Renal cortical epithelial cell (primary cell): Measurements from ENCODE around the gene EEF2KMT. TPM values are rescaled to one million over a fixed set of nuclear protein-coding genes. Genes with fewer than 3 reads are reported as not detected.
"Not testable (repeated sequence)": the region's sequence is repeated elsewhere in the genome, so short reads cannot be mapped to it uniquely, and the experiment has no call there.

Source experiments
- DNase-seq: peaks from one replicate; pipeline ENCODE4 v3.0.0-alpha.2; 2011; ENCODE audit warnings: low read depth
- total RNA-seq: library from RNA; depleted of rRNA; stranded (reverse); fragments of >200 nt; gene quantifications from 2 replicates; pipeline ENCODE4 v1.2.3, GENCODE V29; 2014

Gene EEF2KMT
- total RNA-seq, 1 donor from 2014 or later, result 13.9 TPM

GRCh38 chr16:5070431-5071186, 27.0 kb downstream of the EEF2KMT start:
- no peak for DNase-seq

DNA sequence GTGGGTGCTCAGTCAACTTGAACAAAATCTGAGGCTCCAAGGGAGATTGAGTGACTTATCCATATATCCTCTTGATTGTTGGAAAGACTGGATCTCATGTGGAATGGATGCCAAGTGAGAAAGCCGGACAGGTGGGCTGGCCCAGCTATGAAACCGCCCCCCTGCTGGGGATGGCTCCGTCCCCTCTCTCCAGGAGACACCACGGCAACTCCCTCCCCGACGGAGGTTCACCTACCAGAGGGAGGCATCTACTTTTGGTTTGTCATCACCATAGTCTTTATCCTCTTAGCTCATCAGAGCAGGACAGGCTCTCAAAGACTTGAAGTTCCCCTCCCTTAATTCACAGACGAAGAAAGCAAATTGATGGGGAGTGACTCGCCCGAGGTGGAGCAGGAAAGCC, 27.7 kb downstream of the EEF2KMT start:
- DNase-seq, result no peak

- no peak for DNase-seq
These were observed 28.5 kb downstream of the EEF2KMT start for GRCh38 chr16:5069048-5069447.

GRCh38 chr16:5066511-5066910, 31.1 kb downstream of the EEF2KMT start:
- no peak for DNase-seq

DNA sequence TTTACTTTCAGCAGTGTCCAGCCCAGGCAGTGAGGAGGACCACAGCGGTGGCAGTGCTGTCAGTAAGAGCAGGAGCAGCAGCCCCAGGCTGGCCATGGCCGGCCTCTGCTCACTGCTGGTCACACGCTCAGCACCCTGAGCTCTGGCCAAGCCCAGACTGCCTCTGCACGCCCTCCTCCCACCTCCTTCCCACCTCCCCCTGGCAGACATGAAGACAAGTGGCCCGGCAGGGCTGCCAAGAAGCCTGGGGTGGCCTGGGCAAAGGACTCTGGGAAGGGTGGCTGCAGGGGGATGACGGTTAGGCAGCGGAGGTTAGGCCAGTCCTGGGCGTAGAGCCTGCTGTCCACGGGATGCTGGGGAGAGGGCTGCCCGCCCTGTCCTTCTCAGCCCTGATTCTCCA, 31.8 kb downstream of the EEF2KMT start, which contains the start of gene C16orf89:
C16orf89 (minus strand) TSS at position 144 of the 400 bp plus-strand sequence; CDS start at position 96, 48 bp downstream.
- DNase-seq, result no peak

GRCh38 chr16:5065326-5065725, 32.3 kb downstream of the EEF2KMT start:
- no peak for DNase-seq

DNA sequence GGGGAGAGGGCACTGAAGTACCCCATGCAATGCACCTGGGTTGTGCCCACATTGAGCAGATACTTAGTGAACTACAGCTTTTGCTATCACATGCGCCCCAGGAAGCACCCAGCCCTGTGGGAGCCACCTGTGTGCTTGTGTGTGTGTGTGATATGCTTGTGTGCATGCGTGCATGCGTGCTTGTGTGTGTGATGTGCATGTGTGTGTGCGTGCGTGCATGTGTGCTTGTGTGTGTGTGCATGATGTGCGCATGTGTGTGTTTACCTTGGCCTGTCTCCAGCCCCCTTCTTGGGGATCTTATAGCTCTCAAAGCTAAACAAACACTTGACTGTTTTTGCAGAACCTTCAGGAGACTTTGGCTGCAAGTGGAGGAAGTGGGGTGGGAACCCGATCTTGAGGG, 32.7 kb downstream of the EEF2KMT start:
- DNase-seq, result no peak

DNA sequence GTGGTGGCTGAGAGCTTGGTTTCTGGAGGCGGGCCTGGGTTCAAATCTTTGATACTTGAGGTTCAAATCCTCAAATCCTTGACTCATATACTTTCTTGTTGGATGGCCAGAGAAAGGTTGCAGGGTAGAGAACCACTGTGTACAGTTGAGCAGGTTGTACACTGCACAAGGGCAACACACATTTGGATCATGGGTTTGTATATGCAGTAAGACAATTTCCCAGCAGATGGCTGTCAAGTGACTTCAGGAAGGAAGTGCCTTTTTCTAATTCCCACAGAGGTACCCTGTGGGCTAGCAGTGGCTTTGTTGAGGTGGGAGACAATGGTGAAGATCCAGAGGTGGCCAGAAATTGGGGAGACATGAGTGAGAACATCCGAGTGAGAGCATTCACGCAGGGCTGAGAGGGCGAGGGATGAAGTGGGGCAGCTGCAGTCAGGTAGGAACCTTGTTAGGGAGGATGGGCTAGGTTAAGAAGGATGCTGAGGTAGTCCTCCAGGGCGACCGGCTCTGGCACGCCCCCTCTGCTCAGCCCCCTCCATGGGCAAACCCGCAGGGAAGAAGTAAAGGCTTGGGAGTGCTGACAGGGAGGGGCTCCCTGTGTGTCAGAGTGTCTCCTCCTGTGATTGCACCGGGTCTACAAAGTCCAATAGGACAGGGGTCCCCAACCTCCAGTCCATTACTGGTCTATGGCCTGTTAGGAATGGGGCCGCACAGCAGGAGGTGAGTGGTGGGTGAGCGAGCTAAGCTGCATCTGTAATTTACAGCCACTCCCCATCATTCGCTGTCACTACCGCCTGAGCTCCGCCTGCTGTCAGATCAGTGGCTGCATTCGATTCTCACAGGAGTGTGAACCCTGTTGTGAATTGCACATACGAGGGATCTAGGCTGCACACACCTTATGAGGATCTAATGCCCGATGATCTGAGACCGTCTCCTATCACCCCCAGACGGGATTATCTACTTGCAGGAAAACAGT, 34.5 kb downstream of the EEF2KMT start:
- DNase-seq, result no peak

GRCh38 chr16:5062051-5062450, 35.5 kb downstream of the EEF2KMT start:
- DNase-seq, result no peak

DNA sequence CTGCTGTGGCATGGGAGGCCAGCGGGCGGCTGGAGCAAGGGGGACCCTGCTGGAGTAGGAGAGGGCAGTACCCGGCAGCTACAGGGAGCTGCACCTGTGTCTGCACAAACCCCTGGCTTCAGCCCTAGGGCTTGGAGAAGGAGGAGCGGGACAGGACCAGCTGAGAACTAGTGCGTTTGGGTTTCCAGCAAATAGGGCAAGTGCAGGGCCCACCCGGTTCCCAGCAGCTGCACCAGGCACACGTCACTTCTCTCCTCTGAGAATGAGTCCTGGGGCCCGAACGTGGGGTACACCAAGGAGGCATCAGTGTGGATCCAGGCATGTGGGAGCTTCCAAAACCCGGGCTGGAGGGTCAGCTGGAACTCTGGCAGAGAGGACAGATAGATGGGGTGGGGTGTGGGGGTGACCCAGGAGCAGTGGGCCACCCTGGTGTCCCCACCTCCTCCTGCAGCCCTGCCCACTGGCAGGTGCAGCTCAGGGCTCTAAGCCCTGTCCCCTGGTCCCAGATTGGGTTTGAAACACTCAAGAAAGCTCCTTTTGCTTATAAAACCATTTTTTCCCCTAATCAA, 37.4 kb downstream of the EEF2KMT start:
- no peak for DNase-seq

GRCh38 chr16:5059386-5060072, 38.1 kb downstream of the EEF2KMT start:
- DNase-seq, result no peak

- DNase-seq, result no peak
These were observed 39.1 kb downstream of the EEF2KMT start for GRCh38 chr16:5058476-5058875.

GRCh38 chr16:5056352-5056751, 41.2 kb downstream of the EEF2KMT start:
- DNase-seq, result no peak

DNA sequence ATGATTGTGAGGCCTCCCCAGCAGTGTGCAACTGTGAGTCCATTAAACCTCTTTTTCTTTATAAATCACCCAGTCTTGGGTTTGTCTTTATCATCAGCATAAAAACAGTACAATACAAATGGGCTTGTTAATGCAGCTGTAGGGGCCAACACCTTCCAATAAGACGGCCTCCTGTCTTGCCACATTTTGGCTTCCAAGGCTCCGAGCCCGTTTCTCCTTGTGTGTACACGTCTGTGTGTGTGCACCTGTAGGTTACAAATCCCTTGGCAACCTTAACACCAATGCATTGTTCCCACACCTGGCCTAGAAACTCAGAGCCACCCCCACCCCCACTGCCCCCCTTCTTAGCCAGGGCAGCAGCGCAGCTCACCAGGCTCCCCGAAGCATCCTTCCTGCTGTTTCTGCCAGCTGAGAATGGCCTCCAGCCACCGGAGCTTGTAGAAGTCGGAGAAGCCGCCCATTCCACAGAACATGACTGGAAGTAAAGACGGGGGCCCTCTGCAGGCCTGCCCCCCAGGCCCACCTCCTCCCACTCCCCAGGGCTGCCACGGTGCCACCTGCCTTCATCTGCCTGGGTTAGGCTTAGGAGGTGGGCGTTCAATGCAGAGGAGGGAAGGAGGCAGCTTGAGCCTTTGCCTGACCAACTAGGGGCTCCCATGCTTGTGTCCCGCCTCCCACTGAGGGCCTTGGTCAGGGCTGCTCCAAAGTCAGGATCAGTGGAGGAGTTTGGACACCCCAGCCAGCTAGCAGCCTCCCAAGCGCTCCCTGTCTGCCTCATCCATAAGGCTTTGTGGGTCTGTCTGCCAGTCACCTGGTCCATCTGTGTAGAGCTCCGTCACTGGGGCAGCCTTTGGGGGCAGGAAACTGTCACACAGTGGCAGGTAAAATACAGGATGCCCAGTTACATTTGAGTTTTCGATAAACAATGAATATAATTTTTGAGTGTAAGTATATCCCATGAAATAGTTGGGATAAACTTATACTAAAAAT, 42.4 kb downstream of the EEF2KMT start:
- no peak for DNase-seq

DNA sequence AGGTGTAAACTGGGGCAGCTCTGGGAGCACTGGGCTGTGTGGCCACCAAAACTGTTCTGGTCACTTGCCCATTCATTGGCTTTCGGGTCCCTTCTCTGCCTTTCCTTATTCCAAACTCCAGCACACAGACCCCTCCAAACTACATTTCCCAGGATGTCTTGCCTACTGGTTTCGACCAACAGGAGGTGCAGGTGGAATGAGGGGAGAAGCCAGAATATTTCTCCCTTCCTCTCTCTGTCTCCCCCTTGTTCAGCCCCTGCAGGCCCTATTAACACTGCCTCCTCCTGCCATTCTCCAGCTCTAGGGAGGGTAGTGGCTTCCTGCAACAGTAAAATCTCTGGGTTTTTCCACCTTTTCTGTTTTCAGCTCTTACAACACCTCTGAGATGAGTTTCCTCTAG, 50.7 kb downstream of the EEF2KMT start:
- no peak for DNase-seq

DNA sequence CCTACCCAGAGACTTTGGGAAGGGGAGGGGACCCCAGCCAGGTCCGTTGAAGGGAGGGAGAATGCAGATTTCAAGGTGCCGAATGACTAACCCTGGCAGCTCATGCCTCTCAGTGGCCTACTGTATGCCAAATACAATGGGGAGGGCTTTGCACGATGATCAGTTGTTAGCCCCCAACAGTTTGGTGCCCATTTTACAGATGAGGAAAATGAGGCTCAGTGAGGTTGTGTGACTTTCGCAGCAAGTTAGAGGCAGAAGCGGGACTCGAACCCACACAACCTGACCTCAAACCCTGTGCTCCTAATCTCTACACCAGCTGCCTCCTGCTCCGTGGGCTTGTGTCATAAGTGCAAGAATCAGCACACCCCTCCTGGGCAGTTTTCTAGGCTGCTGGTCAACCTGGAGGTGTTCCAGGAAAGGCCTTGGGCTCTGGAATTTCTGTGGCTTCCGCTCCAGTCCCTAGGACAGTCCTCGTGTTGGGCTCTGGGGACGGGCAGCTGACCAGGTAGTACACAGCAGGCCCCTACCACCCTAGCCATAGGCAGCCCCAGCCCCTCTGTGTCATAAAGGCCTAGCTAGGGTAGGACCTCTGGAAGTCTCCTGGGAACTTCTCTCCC, 52.0 kb downstream of the EEF2KMT start:
- no peak for DNase-seq

DNA sequence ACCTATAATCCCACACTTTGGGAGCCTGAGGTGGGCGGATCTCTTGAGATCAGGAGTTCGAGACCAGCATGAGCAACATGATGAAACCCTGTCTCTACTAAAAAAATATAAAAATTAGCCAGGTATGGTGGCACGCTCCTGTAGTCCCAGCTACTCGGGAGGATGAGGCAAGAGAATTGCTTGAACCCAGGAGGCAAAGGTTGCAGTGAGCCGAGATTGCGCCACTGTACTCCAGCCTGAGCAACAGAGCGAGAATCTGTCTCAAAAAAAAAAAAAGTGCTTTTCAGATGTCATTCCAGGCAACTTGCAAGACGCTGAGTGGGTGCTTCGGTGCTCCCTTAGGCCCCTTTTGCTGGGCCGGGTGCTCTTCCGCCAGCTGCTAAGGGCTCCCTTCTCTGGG, 53.0 kb downstream of the EEF2KMT start:
- DNase-seq, result not testable (repeated sequence)

- no peak for DNase-seq
These were observed 53.5 kb downstream of the EEF2KMT start for GRCh38 chr16:5044011-5044540.

DNA sequence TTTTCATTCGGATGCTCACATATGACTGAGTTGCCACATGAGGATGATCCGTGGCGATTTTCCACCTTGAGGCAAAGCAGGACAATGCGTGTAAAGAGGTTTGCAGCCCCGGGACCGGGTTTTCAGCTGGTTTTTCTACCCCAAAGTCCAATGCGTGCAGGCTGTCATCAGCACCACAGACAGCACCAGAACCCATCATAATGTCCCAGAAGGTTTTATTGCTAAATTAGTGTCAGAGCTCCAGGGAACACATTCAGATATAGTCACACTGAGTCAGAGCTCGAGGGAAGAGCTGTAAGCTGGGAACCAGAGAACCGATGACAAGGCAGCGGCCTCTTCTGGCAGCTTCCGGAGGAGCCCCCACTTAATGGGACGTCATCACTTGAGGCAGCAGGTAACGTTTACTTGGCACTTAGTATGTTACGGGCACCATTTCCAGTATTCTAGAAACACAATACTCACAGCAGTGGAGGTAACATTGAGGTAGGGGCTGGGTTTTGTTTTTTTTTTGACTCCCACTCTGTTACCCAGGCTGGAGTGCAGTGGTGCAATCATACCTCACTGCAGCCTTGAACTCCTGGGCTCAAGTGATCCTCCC, 54.9 kb downstream of the EEF2KMT start:
- no peak for DNase-seq
